B cell (primary cell): ENCODE results near the gene CCDC85C. TPM values are rescaled to one million over a fixed set of nuclear protein-coding genes. Genes with fewer than 3 reads are reported as not detected.

Experiments used
- ATAC-seq: fragments of 200-7000 bp; cut with Tn5 transposase; one replicate; pipeline ENCODE4 v1.10.0; 2021; ENCODE audit warnings: low read depth, mild to moderate bottlenecking, moderate number of reproducible peaks, moderate library complexity
- CTCF ChIA-PET: fragments of 350-600 bp; sonication (Branson Sonifier 250); formaldehyde crosslinking; loops from one replicate; lab custom pipeline; 2021; ENCODE audit warnings: antibody characterized with exemption, inconsistent platforms; lab: Charles Lee
- POLR2A ChIA-PET: fragments of 350-600 bp; sonication (Branson Sonifier 250); formaldehyde crosslinking; loops from one replicate; lab custom pipeline; 2021; ENCODE audit warnings: antibody characterized with exemption; lab: Charles Lee
- DNase-seq: peaks from one replicate; pipeline ENCODE4 v3.0.0; 2013
- H2AFZ ChIP-seq: 2 replicates; pipeline ENCODE4 v1.6.1; 2012; ENCODE audit warnings: mild to moderate bottlenecking, low read depth, low read length; ENCODE audit not compliant: insufficient read depth, poor library complexity, severe bottlenecking
- H3K27ac ChIP-seq, 2 donors: 1 replicate in 1 of 2; 2 replicates in 1 of 2; pipeline ENCODE4 v1.5.1; 2012 to 2013; ENCODE audit warnings: low read length in 2 of 2, mild to moderate bottlenecking in 2 of 2, moderate library complexity in 1 of 2
- H3K27me3 ChIP-seq, 4 experiments: fragments of 200-600 bp in 1 of 4; sonication (generic) in 1 of 4; replicated peaks in 1 of 4; 1 replicate in 2 of 4; 2 replicates in 2 of 4; pipeline versions ENCODE4 v1.6.1 to v1.7.0; 2013 to 2016; ENCODE audit warnings: low read length in 3 of 4, mild to moderate bottlenecking in 2 of 4, mixed read lengths in 1 of 4, moderate library complexity in 1 of 4; ENCODE audit not compliant: insufficient read depth in 4 of 4, control insufficient read depth in 3 of 4; ENCODE audit errors: control extremely low read depth in 1 of 4
- H3K36me3 ChIP-seq, 2 experiments: replicated peaks in 1 of 2; 1 replicate in 1 of 2; 2 replicates in 1 of 2; pipeline versions ENCODE4 v1.6.1 to v1.7.1; 2013; ENCODE audit warnings: low read length in 1 of 2; ENCODE audit not compliant: insufficient read depth in 2 of 2, control insufficient read depth in 1 of 2; ENCODE audit errors: control extremely low read depth in 1 of 2, extremely low read depth in 1 of 2
- H3K4me1 ChIP-seq, 2 donors: fragments of 200-600 bp in 1 of 2; sonication (generic) in 1 of 2; 1 replicate in 1 of 2; 2 replicates in 1 of 2; pipeline versions ENCODE4 v1.5.1 to v1.6.1; 2013 to 2017; ENCODE audit warnings: low read length in 2 of 2; ENCODE audit not compliant: control insufficient read depth in 2 of 2, insufficient read depth in 2 of 2
- H3K4me2 ChIP-seq: replicated peaks from 2 replicates; pipeline ENCODE3; 2012; ENCODE audit warnings: mild to moderate bottlenecking, low read depth, low read length; ENCODE audit not compliant: poor library complexity, severe bottlenecking
- H3K4me3 ChIP-seq, 5 experiments: fragments of 200-600 bp in 1 of 5; sonication (generic) in 1 of 5; 1 replicate in 3 of 5; 2 replicates in 2 of 5; pipeline versions ENCODE4 v1.5.1 to v1.7.0; 2011 to 2016; ENCODE audit warnings: low read length in 4 of 5, mild to moderate bottlenecking in 4 of 5, low read depth in 2 of 5, control low read depth in 1 of 5, moderate library complexity in 1 of 5; ENCODE audit not compliant: insufficient read depth in 1 of 5; ENCODE audit errors: control extremely low read depth in 1 of 5, extremely low read depth in 1 of 5
- H3K79me2 ChIP-seq: fragments of 200-600 bp; sonication (generic); one replicate; pipeline ENCODE4 v1.6.0; 2016; ENCODE audit warnings: low read length; ENCODE audit not compliant: control insufficient read depth, insufficient read depth
- H3K9ac ChIP-seq: fragments of 200-600 bp; sonication (generic); 2 replicates; pipeline ENCODE4 v1.6.1; 2017; ENCODE audit warnings: mild to moderate bottlenecking, low read length, moderate library complexity
- H3K9me3 ChIP-seq, 3 donors: one replicate each; pipeline versions ENCODE4 v1.6.1 to v1.7.1; 2013; ENCODE audit warnings: low read length in 2 of 3; ENCODE audit not compliant: control insufficient read depth in 2 of 3, insufficient read depth in 1 of 3; ENCODE audit errors: control extremely low read depth in 1 of 3
- H4K20me1 ChIP-seq: 2 replicates; pipeline ENCODE4 v1.6.0; 2012; ENCODE audit warnings: mild to moderate bottlenecking, low read length; ENCODE audit not compliant: insufficient read depth, control insufficient read depth, poor library complexity, severe bottlenecking
- H3K27ac Mint-ChIP-seq: one replicate; pipeline ENCODE4 v1.8.0; 2021; ENCODE audit warnings: mixed read lengths
- H3K27me3 Mint-ChIP-seq: one replicate; pipeline ENCODE4 v1.8.0; 2021; ENCODE audit warnings: mixed read lengths
- H3K4me1 Mint-ChIP-seq: one replicate; pipeline ENCODE4 v1.8.0; 2021; ENCODE audit warnings: mixed read lengths
- H3K4me3 Mint-ChIP-seq: one replicate; pipeline ENCODE4 v1.8.0; 2021; ENCODE audit warnings: mixed read lengths
- H3K9me3 Mint-ChIP-seq: one replicate; pipeline ENCODE4 v1.8.0; 2022; ENCODE audit warnings: mixed read lengths; ENCODE audit not compliant: insufficient read depth
- CTCF ChIP-seq: fragments of 200-600 bp; IDR thresholded peaks from one replicate; pipeline ENCODE4 v1.8.0; 2022; ENCODE audit warnings: antibody characterized with exemption, mild to moderate bottlenecking
- EZH2 ChIP-seq: IDR thresholded peaks from 2 replicates; pipeline ENCODE4 v1.6.1; 2012; ENCODE audit warnings: borderline replicate concordance, low read depth, mild to moderate bottlenecking, moderate library complexity, low read length; ENCODE audit not compliant: insufficient read depth, poor library complexity, severe bottlenecking
- WGBS: methylation state at CpG from one replicate; pipeline ENCODE4 v1.1.5; 2013; ENCODE audit warnings: missing lambda C conversion rate; ENCODE audit not compliant: insufficient coverage; 5-methylcytosine and 5-hydroxymethylcytosine counted together
- intact Hi-C: fragments of 100-400 bp; cut with micrococcal nuclease; formaldehyde crosslinking; loops from one replicate; pipeline ENCODE4 v1.10.0; 2022
- polyA plus RNA-seq: library from polyadenylated mRNA; depleted of rRNA; stranded (reverse); fragments of >200 nt; gene quantifications from 2 replicates; pipeline ENCODE4 v1.2.3, GENCODE V29; 2012
- total RNA-seq, 2 donors: library from RNA; stranded (reverse); fragments of 120-200 nt in 1 of 2; gene quantifications; 1 replicate in 1 of 2; 2 replicates in 1 of 2; pipeline versions ENCODE4 v1.2.3 to v1.2.4, GENCODE V29; 2013 to 2022

CCDC85C gene
- total and polyA plus RNA-seq, 2 donors (not counting 1 experiment from before 2014, with no cell fraction given): 0.52 to 2.7 TPM

GRCh38 chr14:99497341-99497740 lies 106.7 kb downstream of the CCDC85C start:
- Mint-ChIP-seq H3K4me1 (peaks cover 2% of the 10 kb centered on the region), H3K27ac (no peak overlapping the region), H3K9me3 (no peaks in the 10 kb centered on the region), H3K27me3 (no peaks in the 10 kb centered on the region), H3K4me3 (no peak overlapping the region)
- intact Hi-C loops: no loop called here
- ChIA-PET POLR2A (no interaction called here), CTCF (no interaction called here)
- no peak for DNase-seq
- Histone ChIP-seq H3K9ac (no peak overlapping the region), H3K4me2 (no peak overlapping the region), H3K27me3 (no peaks in the 10 kb centered on the region), H3K36me3 (peaks cover 23 to 87% of the 10 kb centered on the region in 2 experiments), H2AFZ (no peak overlapping the region), H4K20me1 (peaks cover 18% of the 10 kb centered on the region), H3K4me3 (no peak overlapping the region), H3K79me2 (peaks cover 20% of the 10 kb centered on the region), H3K9me3 (no peaks in the 10 kb centered on the region), H3K27ac (no peak overlapping the region), H3K4me1 (no peaks in the 10 kb centered on the region)
- TF ChIP-seq EZH2: no peak
- no peak for TF ChIP-seq CTCF
- no peak for ATAC-seq
- 100% methylated on average over 1 of the region's 2 CpGs for WGBS

GRCh38 chr14:99484106-99484505 lies 119.9 kb downstream of the CCDC85C start:
- Histone ChIP-seq H4K20me1 (peaks cover 67% of the 10 kb centered on the region), H3K36me3 (peaks cover 0 to 2% of the 10 kb centered on the region in 2 experiments), H3K4me1 (peaks cover 21 to 23% of the 10 kb centered on the region in 2 donors), H3K4me3 (no peak overlapping the region), H3K9me3 (no peaks in the 10 kb centered on the region), H3K27me3 (no peaks in the 10 kb centered on the region), H3K4me2 (no peak overlapping the region), H2AFZ (no peak overlapping the region), H3K27ac (no peak overlapping the region), H3K9ac (no peak overlapping the region), H3K79me2 (peaks cover 88% of the 10 kb centered on the region)
- WGBS: no CpG with 5 or more reads among the region's 2 CpGs
- TF ChIP-seq CTCF (no peak), EZH2 (no peak)
- intact Hi-C loops: no loop called here
- Mint-ChIP-seq H3K27ac (no peak overlapping the region), H3K4me3 (no peak overlapping the region), H3K27me3 (no peaks in the 10 kb centered on the region), H3K4me1 (peaks cover 57% of the 10 kb centered on the region), H3K9me3 (no peaks in the 10 kb centered on the region)
- DNase-seq: no peak
- POLR2A ChIA-PET: no interaction called here
- CTCF ChIA-PET: no interaction called here
- no peak for ATAC-seq
